T follicular helper cell (primary cell): ENCODE measurements around the gene RFT1.
A peak's percentile ranks its signal among the peaks of the same experiment; 100 is the strongest.
"Not testable (repeated sequence)": the region's sequence is repeated elsewhere in the genome, so short reads cannot be mapped to it uniquely, and the experiment has no call there.

Experiments
- DNase-seq: peaks from one replicate; pipeline ENCODE4 v3.0.0-alpha.2; 2020; ENCODE audit warnings: low read depth

Gene RFT1

GRCh38 chr3:53065841-53066480 is 64.3 kb downstream of the RFT1 start:
- no peak for DNase-seq

DNA sequence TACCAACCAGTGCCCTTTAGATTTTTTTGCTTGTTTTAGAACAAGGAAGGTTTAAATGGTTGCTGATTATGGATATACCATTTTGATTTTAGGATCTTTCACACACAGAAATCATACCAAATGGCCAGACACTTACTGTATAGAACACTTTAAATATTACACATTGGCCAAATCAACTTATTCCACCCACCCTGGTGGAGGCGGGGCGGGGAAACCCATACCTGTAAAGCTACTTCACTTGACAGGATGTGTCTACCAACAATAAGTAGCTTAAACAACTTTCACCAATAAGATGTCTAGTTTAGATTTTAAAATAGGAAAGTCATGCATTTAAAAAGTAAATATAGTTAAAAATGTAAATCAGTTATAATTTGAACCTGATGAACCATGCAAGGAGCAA is 67.3 kb downstream of the RFT1 start:
- DNase-seq, result no peak

DNA sequence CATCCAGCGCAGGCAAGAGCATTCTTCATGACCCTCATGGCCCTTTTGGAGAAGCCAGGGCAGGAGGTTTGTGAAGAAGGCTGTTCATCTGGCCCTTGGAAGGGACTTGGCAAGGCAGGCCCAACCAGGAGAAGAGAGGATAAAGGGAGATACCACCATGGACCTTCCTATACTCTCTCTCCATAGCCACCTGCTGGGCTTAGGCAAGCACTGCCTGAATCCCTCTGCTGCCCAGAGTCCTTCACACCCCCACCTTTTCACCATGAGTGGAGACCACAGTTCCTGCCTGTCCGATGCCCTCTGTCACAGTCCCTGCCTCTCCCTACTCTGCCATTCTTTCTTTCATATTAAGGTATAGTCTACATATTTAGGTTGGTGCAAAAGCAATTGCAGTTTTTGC is 73.8 kb downstream of the RFT1 start:
- DNase-seq, result no peak

DNA sequence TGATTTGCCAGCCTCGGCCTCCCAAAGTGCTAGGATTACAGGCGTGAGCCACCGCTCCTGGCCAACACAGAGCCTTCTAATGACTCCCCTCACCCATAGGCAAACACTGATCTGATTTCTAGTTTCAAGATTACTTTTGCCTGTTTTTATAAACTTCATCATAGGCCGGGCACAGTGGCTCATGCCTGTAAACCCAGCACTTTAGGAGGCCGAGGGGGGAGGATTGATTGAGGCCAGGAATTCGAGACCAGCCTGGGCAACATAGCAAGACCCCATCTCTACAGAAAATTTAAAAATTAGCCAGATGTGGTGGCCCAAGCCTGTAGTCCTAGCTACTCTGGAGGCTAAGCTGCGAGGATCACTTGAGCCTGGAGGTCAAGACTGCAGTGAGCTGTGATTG is 76.0 kb downstream of the RFT1 start:
- not testable (repeated sequence) for DNase-seq

DNA sequence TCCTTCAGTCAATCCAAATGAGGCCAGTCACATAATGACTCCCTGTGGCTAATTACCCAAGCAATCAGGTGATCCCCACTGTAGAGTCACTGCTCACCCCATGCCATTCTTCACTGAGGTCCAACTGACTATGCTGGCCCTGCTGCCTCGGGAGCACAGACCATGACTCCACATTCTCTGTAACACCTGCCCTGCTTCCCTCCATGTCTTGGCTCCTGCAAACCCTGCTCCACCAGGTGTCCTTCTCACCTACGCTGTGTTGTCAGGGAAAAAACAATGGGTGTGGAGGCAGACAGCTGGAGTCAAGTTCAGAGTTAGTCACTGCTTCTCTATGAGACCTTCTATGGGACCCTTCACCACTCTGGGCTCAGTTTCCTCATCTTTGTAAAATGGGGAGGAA is 78.3 kb downstream of the RFT1 start:
- DNase-seq, result no peak

GRCh38 chr3:53049987-53050386 is 80.2 kb downstream of the RFT1 start:
- no peak for DNase-seq

DNA sequence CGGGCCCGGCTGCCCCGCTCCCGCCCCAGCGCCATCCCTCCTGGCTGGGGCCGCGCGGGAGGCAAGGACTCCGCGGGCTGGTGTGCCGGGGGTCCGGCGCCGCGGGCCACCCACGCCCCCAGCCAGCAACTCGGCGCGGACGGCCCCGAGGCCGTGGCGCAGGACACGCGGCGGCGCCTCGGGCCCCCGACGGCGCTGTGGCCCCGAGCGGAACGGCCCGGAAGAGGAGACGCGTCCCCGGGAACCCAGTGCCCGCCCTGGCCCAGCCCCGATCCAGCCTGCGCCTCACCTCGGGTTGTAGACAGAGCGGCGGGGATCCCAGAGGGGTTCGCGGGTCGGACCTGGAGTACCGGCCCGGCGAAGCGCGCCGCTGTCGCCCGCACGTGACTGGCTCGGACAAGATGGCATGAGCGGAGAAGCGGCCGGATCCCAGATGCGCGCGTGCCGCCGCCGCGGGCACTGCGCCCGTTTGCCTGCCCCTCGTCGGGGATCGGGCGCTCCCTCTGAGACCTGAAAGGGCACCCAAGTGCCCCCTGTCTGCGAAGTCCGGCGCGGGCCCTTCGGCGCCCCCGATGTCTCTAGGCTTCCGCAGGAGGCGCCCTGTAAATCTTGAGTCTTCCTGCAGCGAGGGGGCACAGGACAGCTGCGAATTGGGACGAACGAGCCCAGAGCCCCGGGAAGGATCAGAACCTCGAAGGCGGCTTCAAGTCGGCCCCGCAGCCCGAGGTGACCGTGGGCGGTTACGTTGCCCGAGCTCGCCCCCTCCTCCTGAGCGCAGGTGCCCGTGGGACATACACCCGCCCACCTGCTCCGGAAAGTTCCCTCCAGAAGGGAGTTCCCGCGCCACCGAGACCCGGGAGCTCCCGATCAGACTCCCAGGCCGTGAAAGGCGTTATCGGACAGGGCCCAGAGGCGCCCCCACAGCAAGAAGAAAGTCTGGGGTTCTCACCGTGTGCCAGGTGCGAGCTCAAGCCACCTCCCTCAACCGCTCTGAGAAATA is 83.8 kb downstream of the RFT1 start:
- DNase-seq, result peak; percentile 37

- DNase-seq, result peak; percentile 72
Observed at GRCh38 chr3:53045518-53046170, 84.6 kb downstream of the RFT1 start, which contains the start of gene SFMBT1. Gene SFMBT1, minus strand, starts transcription at chr3:53046073. Its CDS starts 76,945 bp downstream, at chr3:52969128.

DNA sequence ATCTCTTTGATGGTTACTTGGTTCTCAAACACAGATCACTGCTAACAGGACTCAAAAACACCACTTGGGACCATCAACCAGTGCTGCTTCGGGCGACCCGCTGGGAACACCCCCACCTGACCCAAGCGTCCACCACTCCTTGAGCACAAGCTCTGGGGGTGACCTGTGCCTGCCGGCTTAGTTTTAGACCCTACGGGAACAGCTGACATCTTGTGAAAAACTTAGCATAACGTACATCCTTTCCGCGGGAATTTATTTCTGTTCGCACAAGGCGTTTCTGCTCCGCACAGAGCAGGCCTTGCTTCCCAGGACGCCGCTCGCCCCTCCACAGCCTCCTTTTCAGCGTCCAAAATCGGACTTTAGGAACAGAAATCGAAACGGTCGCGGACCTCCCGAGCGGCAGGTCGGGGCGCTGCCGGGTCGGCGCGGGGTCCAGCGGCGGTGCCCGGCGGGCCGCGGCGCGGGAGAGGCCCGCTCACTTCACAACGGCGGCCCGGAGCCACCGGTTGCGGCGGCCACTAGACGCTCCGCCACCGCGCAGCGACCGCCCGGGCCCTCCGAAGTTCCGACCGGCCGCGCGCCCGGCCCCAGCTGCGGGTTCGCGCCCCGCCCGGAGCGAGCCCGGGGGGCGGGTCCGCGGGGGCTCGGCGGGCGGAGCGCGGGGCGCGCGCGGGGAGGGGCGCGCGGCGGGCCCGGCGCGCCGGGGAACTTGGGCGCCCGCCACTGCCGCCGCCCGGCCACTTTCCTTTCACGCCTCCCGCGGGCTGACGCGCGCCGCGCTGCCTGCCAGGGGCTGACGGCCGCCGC is 85.3 kb downstream of the RFT1 start:
- DNase-seq, result peak; percentile 53

- no peak for DNase-seq
Observed at GRCh38 chr3:53044371-53044710, 85.9 kb downstream of the RFT1 start.

- no peak for DNase-seq
Observed at GRCh38 chr3:53043738-53044137, 86.5 kb downstream of the RFT1 start.

- DNase-seq, result no peak
Observed at GRCh38 chr3:53042651-53043050, 87.6 kb downstream of the RFT1 start.

- no peak for DNase-seq
Observed at GRCh38 chr3:53040351-53040820, 89.8 kb downstream of the RFT1 start.

- no peak for DNase-seq
Observed at GRCh38 chr3:53039376-53039752, 90.9 kb downstream of the RFT1 start.

DNA sequence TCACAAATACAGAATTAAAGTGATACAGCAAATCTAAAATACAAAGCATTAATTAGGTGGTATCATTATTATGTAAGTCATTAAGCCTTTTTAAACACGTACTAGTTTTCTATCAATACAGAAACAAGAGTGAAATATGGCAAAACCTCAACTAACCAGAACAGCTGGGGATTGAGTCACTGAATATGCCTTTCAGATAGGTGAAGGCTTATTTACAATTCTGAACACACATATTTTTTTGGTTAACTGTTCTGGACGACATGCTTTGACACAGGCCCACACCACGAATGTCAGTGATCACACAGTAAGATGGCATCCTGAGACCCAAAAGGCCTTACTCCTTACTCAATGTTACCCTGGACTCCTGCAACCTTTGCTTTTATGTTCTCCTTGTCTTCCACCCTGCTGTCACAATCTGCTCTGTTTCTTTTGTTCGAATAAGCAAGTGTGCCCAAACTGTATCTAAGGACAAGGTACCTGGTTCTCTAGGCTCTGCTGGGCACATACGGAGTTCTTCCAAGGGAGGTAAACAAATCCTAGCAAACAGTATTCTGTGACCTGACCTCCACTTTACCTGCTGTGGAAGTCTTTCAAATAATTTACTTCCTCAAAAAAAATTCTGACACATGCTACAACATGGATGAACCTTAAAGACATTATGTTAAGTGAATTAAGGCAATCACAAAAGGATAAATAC is 91.4 kb downstream of the RFT1 start:
- DNase-seq, result no peak
